Muscle layer of colon (tissue), 2 donors: ENCODE results near the gene TNS3.
"Not testable (repeated sequence)": the region's sequence is repeated elsewhere in the genome, so short reads cannot be mapped to it uniquely, and the experiment has no call there.

Experiments
- H3K27ac ChIP-seq: one replicate; pipeline ENCODE4 v1.7.0; 2013; ENCODE audit warnings: low read depth, mild to moderate bottlenecking, low read length, moderate library complexity
- H3K27me3 ChIP-seq, 2 donors: one replicate each; pipeline ENCODE4 v1.7.0; 2013; ENCODE audit warnings: low read length in 2 of 2, mild to moderate bottlenecking in 2 of 2; ENCODE audit not compliant: insufficient read depth in 2 of 2, control insufficient read depth in 1 of 2
- H3K36me3 ChIP-seq: one replicate; pipeline ENCODE4 v1.7.0; 2013; ENCODE audit warnings: mild to moderate bottlenecking, low read length; ENCODE audit not compliant: insufficient read depth
- H3K4me1 ChIP-seq: one replicate; pipeline ENCODE4 v1.7.0; 2013; ENCODE audit warnings: mild to moderate bottlenecking, low read length; ENCODE audit not compliant: insufficient read depth
- H3K4me3 ChIP-seq, 2 donors: one replicate each; pipeline ENCODE4 v1.7.0; 2013; ENCODE audit warnings: low read length in 2 of 2, low read depth in 1 of 2, mild to moderate bottlenecking in 1 of 2, moderate library complexity in 1 of 2
- H3K9ac ChIP-seq: one replicate; pipeline ENCODE4 v1.7.0; 2013; ENCODE audit warnings: low read length
- H3K9me3 ChIP-seq: one replicate; pipeline ENCODE4 v1.7.0; 2013; ENCODE audit warnings: mild to moderate bottlenecking, low read length
- donor health status: abdominal sarcoma.
- donor health status: Adenocarcinoma of cecum.

Gene TNS3

DNA sequence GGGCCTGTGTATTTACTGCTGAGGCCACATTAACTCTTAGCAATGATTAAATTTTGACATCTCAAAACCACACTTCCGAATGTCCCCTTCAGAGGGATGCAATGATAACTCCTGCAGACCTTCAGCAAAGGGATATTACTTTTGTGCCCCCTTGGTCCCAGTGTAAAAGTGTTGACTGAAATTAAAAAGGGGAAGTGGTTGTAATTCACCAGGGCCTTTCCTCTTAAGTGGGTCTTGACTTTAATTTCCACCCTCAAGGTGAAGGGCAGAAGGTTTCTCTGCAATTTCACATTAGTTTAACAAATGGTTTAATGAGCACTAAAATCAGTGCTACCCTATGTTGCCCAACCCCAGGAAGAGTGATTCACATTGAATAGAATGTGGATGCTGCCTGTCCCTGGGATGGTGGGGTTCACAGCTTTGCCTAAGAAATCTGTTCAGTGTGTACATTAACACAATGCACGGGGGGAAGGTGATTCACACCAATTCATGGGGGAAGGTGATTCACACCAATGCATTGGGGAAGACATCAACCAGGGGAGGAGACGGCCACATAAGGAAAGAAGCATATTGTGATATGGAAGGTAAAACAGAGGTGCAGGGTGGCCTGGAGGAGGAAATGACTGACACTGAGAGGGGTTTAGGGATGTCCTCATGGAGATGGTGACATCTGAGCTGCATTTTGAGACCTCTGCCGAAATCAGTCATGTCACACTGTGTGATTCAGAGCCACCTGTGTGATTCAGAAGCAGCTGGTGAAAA lies 19.4 kb upstream of the TNS3 start:
- no peak overlapping the region for H3K9ac ChIP-seq
- no peaks in the 10 kb centered on the region for H3K27me3 ChIP-seq
- H3K36me3 ChIP-seq = no peaks in the 10 kb centered on the region
- no peak overlapping the region for H3K27ac ChIP-seq
- H3K4me1 ChIP-seq = peaks cover 38% of the 10 kb centered on the region
- no peaks in the 10 kb centered on the region for H3K9me3 ChIP-seq
- H3K4me3 ChIP-seq = no peak overlapping the region

DNA sequence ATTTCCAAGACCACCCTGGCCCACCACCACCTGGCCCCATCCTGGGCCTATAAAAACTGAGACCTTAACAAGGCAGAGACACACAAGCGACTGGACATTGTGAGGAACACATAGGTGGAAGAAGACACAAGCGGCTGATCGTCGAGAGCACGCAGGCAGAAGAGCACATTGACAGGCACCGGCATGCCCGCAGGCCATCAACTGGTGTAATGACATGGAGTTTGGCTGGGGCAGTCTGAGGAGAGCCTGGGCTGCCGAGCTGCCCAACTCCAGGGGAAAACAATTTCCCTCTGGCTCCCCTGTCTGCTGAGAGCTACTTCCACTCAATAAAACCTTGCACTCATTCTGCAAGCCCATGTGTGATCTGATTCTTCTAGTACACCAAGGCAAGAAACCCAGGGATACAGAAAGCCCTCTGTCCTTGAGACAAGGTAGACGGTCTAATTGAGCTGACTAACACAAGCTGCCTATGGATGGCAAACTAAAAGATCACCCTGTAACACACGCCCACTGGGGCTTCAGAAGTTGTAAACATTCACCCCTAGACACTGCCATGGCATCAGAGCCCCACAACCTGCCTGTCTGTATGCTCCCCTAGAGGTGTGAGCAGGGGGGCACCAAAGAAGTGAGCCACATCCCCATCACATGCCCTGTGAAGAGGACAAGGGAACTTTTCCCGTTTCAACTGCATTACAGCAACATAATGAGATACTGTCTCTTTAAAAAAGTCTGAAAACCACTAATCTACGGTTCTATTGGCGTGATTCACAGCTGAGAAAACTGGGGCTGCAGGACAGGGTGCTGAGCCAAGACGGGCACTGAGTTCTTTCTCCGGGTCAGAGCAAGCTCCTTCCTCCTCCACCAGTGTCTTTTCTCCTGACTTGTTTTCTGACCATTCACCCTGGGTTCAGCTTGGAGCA lies 18.5 kb upstream of the TNS3 start:
- H3K4me1 ChIP-seq = peaks cover 38% of the 10 kb centered on the region
- no peak overlapping the region for H3K9ac ChIP-seq
- no peak overlapping the region for H3K4me3 ChIP-seq
- H3K27me3 ChIP-seq = no peaks in the 10 kb centered on the region
- H3K27ac ChIP-seq = no peak overlapping the region
- H3K9me3 ChIP-seq = no peaks in the 10 kb centered on the region
- H3K36me3 ChIP-seq = no peaks in the 10 kb centered on the region

GRCh38 chr7:47597379-47597778 lies 15.5 kb upstream of the TNS3 start:
- Histone ChIP-seq H3K4me1 (peaks cover 20% of the 10 kb centered on the region), H3K9me3 (no peaks in the 10 kb centered on the region), H3K9ac (no peak overlapping the region), H3K36me3 (no peaks in the 10 kb centered on the region), H3K4me3 (no peak overlapping the region), H3K27me3 (no peaks in the 10 kb centered on the region), H3K27ac (no peak overlapping the region)

DNA sequence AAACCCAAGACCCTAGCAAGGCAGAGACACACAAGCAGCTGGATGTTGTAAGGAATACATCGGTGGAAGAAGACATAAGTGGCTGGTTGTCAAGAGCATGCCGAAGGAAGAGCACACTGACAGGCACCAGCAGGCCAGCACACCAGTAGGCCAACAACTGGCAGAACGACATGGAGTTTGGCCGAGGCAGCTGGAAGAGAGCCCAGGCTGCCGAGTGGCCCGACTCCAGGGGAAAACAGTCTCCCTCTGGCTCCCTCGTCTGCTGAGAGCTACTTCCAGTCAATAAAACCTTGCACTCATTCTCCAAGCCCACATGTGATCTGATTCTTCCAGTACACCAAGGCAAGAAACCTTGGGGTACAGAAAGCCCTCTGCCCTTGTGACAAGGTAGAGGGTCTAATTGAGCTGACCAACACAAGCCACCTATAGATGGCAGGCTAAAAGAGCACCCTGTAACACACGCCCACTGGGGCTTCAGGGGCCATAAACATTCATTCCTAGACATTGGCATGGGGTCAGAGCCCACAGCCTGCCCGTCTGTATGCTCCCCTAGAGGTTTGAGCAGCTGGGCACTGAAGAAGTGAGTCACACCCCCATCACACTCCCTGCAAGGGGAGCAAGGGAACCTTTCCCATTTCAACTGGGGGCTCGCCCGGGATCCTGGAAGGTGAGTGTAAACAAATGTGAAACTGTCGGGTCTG lies 14.7 kb upstream of the TNS3 start:
- H3K36me3 ChIP-seq = no peaks in the 10 kb centered on the region
- peaks cover 27% of the 10 kb centered on the region for H3K4me1 ChIP-seq
- H3K9me3 ChIP-seq = no peaks in the 10 kb centered on the region
- no peak overlapping the region for H3K9ac ChIP-seq
- no peaks in the 10 kb centered on the region for H3K27me3 ChIP-seq
- no peak overlapping the region for H3K27ac ChIP-seq
- no peak overlapping the region for H3K4me3 ChIP-seq

- Histone ChIP-seq H3K4me1 (peaks cover 23% of the 10 kb centered on the region), H3K4me3 (no peak overlapping the region), H3K27me3 (no peaks in the 10 kb centered on the region), H3K27ac (no peak overlapping the region), H3K9ac (no peak overlapping the region), H3K36me3 (no peaks in the 10 kb centered on the region), H3K9me3 (no peaks in the 10 kb centered on the region)
These were observed 12.5 kb upstream of the TNS3 start for GRCh38 chr7:47594406-47594805.

DNA sequence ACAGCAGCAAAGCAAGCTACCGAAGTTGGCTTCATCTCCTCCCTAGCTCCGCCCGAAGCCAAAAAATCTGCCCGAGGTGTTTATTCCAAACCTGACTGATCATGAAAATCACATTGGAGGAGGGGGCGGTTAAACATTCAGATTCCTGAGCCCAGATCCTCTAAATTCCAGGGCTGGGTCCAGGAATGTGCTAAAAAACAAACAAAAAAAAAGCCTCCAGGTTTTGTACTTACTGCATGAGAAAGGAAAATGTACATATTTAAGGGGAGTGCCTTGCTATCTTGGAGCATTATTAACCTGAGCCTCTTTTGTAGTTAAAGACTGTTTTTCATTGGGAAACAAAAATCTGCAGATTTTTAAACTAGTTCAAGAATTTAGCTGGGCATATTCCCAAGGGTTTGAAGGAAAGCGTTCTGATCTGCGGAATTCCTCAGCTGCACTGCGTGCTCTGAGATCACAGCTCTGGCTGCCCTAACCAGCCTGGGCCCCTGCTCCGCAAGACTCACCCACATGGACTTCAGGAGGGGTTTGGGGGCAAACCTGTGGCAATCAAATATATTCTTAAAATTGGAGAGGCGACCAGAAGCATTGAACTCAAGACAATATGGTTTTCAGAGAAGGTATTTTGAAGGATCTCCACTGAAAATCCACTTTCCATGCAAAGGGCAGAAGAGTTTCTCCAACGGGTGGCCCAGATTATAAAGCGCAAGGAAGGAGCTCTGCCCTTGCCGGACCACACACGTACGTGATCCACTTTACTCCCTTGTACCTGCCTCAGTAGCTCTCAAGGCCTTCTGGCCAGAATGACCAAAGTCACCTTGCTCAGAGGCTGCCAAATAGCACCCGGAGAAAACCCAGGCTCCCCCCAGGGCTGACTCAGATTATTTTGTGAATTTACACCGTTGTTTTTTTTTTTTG lies 10.0 kb upstream of the TNS3 start:
- no peaks in the 10 kb centered on the region for H3K27me3 ChIP-seq
- no peaks in the 10 kb centered on the region for H3K9me3 ChIP-seq
- H3K4me3 ChIP-seq = no peak overlapping the region
- H3K27ac ChIP-seq = no peak overlapping the region
- no peak overlapping the region for H3K9ac ChIP-seq
- H3K36me3 ChIP-seq = no peaks in the 10 kb centered on the region
- peaks cover 19% of the 10 kb centered on the region for H3K4me1 ChIP-seq

GRCh38 chr7:47591089-47591654 lies 9.3 kb upstream of the TNS3 start:
- Histone ChIP-seq H3K9ac (no peak overlapping the region), H3K27me3 (no peaks in the 10 kb centered on the region), H3K27ac (no peak overlapping the region), H3K36me3 (no peaks in the 10 kb centered on the region), H3K4me1 (peaks cover 14% of the 10 kb centered on the region), H3K9me3 (no peaks in the 10 kb centered on the region), H3K4me3 (no peak overlapping the region)

DNA sequence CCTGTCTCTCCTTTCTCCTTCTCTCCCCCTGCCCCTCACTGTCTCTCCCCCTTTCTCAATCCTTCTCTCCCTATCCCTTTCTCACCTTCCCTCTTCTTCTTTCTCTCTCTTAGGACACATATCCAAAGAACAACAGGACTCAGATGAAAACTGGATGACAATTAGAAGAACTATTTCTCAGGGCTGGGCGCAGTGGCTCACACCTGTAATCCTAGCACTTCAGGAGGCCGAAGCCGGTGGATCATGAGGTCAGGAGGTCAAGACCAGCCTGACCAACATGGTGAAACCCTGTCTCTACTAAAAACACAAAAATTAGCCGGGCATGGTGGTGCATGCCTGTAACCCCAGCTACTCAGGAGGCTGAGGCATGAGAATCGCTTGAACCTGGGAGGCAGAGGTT lies 8.3 kb upstream of the TNS3 start:
- not testable (repeated sequence) for H3K9me3 ChIP-seq, H3K27me3 ChIP-seq, H3K9ac ChIP-seq, H3K27ac ChIP-seq, H3K36me3 ChIP-seq, H3K4me3 ChIP-seq
- peaks cover 14% of the 10 kb centered on the region for H3K4me1 ChIP-seq

- H3K4me3 ChIP-seq = no peak overlapping the region
- H3K4me1 ChIP-seq = peaks cover 18% of the 10 kb centered on the region
- no peak overlapping the region for H3K27ac ChIP-seq
- no peaks in the 10 kb centered on the region for H3K27me3 ChIP-seq
- no peak overlapping the region for H3K9ac ChIP-seq
- H3K9me3 ChIP-seq = no peaks in the 10 kb centered on the region
- H3K36me3 ChIP-seq = no peaks in the 10 kb centered on the region
These were observed 6.9 kb upstream of the TNS3 start for GRCh38 chr7:47588704-47589225.

DNA sequence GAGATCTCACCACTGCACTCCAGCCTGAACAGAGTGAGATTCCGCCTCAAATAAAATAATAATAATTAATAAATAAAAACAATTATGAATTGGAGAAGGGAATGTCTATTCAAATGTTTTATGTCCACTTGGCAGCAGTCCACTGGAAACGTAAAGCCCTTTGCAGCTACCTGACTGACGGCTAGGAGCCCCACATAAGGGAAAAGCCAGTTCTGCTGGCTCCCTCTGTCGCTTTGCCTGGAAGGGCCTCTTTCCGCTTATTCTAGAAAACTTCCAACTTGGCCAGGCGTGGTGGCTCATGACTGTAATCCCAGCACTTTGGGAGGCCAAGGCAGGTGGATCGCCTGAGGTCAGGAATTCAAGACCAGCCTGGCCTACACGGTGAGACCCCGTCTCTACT lies 6.1 kb upstream of the TNS3 start:
- Histone ChIP-seq H3K4me1 (peaks cover 20% of the 10 kb centered on the region), H3K9ac (no peak overlapping the region), H3K9me3 (no peaks in the 10 kb centered on the region), H3K36me3 (no peaks in the 10 kb centered on the region), H3K27ac (no peak overlapping the region), H3K27me3 (no peaks in the 10 kb centered on the region), H3K4me3 (no peak overlapping the region)
